Spleen (tissue), 7 donors: ENCODE results near the gene SNCAIP.

ENCODE experiments used
- POLR2A ChIP-seq, 3 donors: fragments of 450-650 bp; IDR thresholded peaks; one replicate each; pipeline ENCODE4 v1.5.1; 2017; ENCODE audit warnings: antibody characterized with exemption in 3 of 3, mild to moderate bottlenecking in 1 of 3
- POLR2AphosphoS5 ChIP-seq, 3 donors: sonication (generic); formaldehyde crosslinking; IDR thresholded peaks; one replicate each; pipeline ENCODE4 v1.5.1; 2017; ENCODE audit warnings: antibody characterized with exemption in 3 of 3
- TF ChIP-seq, protein P1 (sequence below), 11 experiments: fragments of 200-600 bp in 7 of 11; fragments of 450-650 bp in 4 of 11; sonication (generic) in 4 of 11; IDR thresholded peaks in 8 of 11; conservative IDR thresholded peaks in 3 of 11; 1 replicate in 7 of 11; 2 replicates in 4 of 11; pipeline versions ENCODE4 v1.4.0 to v1.8.0; 2016 to 2021; ENCODE audit warnings: antibody characterized with exemption in 11 of 11, inconsistent platforms in 4 of 11, mild to moderate bottlenecking in 1 of 11
- donor health status: DM: no; HTN: no; CAD: no; lungs with moderate emphysema.
- donor health status: DM: no; HTN: no; CAD: no.
- donor health status: DM: no; HTN: no; CAD: no.

DNA sequence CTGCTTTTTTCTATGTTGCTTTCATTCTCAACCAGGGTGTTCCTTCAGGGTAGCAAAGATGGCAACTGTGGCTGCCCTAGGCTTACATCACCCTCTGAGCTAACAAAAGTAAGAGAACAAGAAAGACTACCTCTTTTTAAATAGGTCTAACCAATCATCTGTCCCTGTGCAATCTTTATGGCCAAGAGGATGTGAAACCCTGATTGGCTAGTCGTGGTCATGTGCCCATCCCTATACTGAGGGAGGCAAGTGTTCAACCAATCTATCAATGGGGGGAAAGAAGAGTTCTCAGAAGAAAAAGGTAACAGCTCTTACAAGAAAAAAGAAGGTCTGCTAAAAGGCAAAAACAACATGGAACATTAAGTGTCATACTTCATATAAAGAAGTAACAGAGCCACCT is 11.7 kb upstream of the SNCAIP start:
- TF ChIP-seq, protein P1, sequence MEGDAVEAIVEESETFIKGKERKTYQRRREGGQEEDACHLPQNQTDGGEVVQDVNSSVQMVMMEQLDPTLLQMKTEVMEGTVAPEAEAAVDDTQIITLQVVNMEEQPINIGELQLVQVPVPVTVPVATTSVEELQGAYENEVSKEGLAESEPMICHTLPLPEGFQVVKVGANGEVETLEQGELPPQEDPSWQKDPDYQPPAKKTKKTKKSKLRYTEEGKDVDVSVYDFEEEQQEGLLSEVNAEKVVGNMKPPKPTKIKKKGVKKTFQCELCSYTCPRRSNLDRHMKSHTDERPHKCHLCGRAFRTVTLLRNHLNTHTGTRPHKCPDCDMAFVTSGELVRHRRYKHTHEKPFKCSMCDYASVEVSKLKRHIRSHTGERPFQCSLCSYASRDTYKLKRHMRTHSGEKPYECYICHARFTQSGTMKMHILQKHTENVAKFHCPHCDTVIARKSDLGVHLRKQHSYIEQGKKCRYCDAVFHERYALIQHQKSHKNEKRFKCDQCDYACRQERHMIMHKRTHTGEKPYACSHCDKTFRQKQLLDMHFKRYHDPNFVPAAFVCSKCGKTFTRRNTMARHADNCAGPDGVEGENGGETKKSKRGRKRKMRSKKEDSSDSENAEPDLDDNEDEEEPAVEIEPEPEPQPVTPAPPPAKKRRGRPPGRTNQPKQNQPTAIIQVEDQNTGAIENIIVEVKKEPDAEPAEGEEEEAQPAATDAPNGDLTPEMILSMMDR (IDR thresholded peaks at IDR 0.05 in 8 of 11, conservative IDR thresholded peaks at IDR 0.05 in 3 of 11), result no peak
- TF ChIP-seq POLR2A (IDR thresholded peaks at IDR 0.05) (no peak), POLR2AphosphoS5 (IDR thresholded peaks at IDR 0.05) (no peak)
